ENCODE data around the gene NUP188. TPM values are rescaled to one million over a fixed set of nuclear protein-coding genes. Genes with fewer than 3 reads are reported as not detected.

The NUP188 gene
- total and polyA plus RNA-seq, 10 of the 15 experiments (the other 5 are each of a cell fraction or from before 2014, with no cell fraction given), result 1.4 to 73.7 (median 48.9) TPM

GRCh38 chr9:128972956-128973355 is 25.5 kb downstream of the NUP188 start:
- Histone ChIP-seq H3K9me3 (replicated peaks; ENCODE audit: control insufficient read depth, insufficient read depth, low read length) (no peaks in the 10 kb centered on the region), H4K20me1 (ENCODE audit: control insufficient read depth, insufficient read depth) (no peaks in the 10 kb centered on the region), H3K4me1 (ENCODE audit: control insufficient read depth, insufficient read depth, low read length) (no peaks in the 10 kb centered on the region), H3K9ac (ENCODE audit: control insufficient read depth, insufficient read depth, low read length) (no peak overlapping the region), H3K79me2 (ENCODE audit: control insufficient read depth, insufficient read depth, low read length) (no peaks in the 10 kb centered on the region), H3K27me3 (replicated peaks in 1 of 2; ENCODE audit: control insufficient read depth in 2 of 2, insufficient read depth in 2 of 2, low read length in 1 of 2) (no peaks in the 10 kb centered on the region), H3K27ac (ENCODE audit: control insufficient read depth, insufficient read depth) (no peak overlapping the region), H3K36me3 (ENCODE audit: control insufficient read depth in 2 of 2, insufficient read depth in 2 of 2, low read length in 1 of 2) (peaks cover 11 to 44% of the 10 kb centered on the region in 2 experiments), H2AFZ (ENCODE audit: control insufficient read depth, low read depth, low read length) (no peak overlapping the region), H3K4me2 (ENCODE audit: control insufficient read depth, insufficient read depth) (no peak overlapping the region), H3K4me3 (no peak overlapping the region)
- in situ Hi-C loops (cut with MboI) (no loop called here), intact Hi-C loops (cut with micrococcal nuclease; ENCODE audit: unreplicated experiment) (no loop called here)
- no TSS peak for BruUV-seq (replicated peaks)
- DNase-seq (ENCODE audit: low read depth, low spot score), result no peak
- SMC1A ChIA-PET (ENCODE audit: uncharacterized antibody, unreplicated experiment), result no interaction called here
- ATAC-seq, result no peak
- RAD21 ChIA-PET (ENCODE audit: unreplicated experiment), result no interaction called here
- CTCF ChIA-PET, result no interaction called here
- no peak for FAIRE-seq
- POLR2A ChIA-PET, result no interaction called here
- TF ChIP-seq CEBPB (IDR thresholded peaks at IDR 0.05; ENCODE audit: borderline replicate concordance in 1 of 2, low read depth in 2 of 2, low read length in 2 of 2) (no peak), BRCA1 (IDR thresholded peaks at IDR 0.05; ENCODE audit: low read depth, low read length) (no peak), ELK1 (IDR thresholded peaks at IDR 0.05; ENCODE audit: low read depth, low read length) (no peak), EED (IDR thresholded peaks at IDR 0.05; ENCODE audit: low read depth) (no peak), SREBF1 (IDR thresholded peaks at IDR 0.05; ENCODE audit: low read length) (no peak), SREBF2 (IDR thresholded peaks at IDR 0.05; ENCODE audit: low read length) (no peak), PAX5 (IDR thresholded peaks at IDR 0.05; ENCODE audit: borderline replicate concordance, low read depth, low read length) (no peak)
- 89% methylated on average over 4 of the region's 4 CpGs for WGBS (ENCODE audit: insufficient coverage, insufficient replicate concordance, low lambda C conversion rate, missing lambda C conversion rate)

- FAIRE-seq (no peak), DNase-seq (ENCODE audit: low read depth, low spot score) (no peak), ATAC-seq (no peak)
- Histone ChIP-seq H3K9ac (ENCODE audit: control insufficient read depth, insufficient read depth, low read length) (no peak overlapping the region), H3K79me2 (ENCODE audit: control insufficient read depth, insufficient read depth, low read length) (no peaks in the 10 kb centered on the region), H3K27ac (ENCODE audit: control insufficient read depth, insufficient read depth) (no peak overlapping the region), H3K4me3 (no peak overlapping the region), H3K9me3 (replicated peaks; ENCODE audit: control insufficient read depth, insufficient read depth, low read length) (no peaks in the 10 kb centered on the region), H3K27me3 (replicated peaks in 1 of 2; ENCODE audit: control insufficient read depth in 2 of 2, insufficient read depth in 2 of 2, low read length in 1 of 2) (no peaks in the 10 kb centered on the region), H3K4me1 (ENCODE audit: control insufficient read depth, insufficient read depth, low read length) (no peaks in the 10 kb centered on the region), H4K20me1 (ENCODE audit: control insufficient read depth, insufficient read depth) (no peaks in the 10 kb centered on the region), H3K36me3 (ENCODE audit: control insufficient read depth in 2 of 2, insufficient read depth in 2 of 2, low read length in 1 of 2) (peaks cover 15 to 41% of the 10 kb centered on the region in 2 experiments), H3K4me2 (ENCODE audit: control insufficient read depth, insufficient read depth) (no peak overlapping the region), H2AFZ (ENCODE audit: control insufficient read depth, low read depth, low read length) (no peak overlapping the region)
- intact Hi-C loops (cut with micrococcal nuclease; ENCODE audit: unreplicated experiment), result no loop called here
- in situ Hi-C loops (cut with MboI), result no loop called here
- ChIA-PET RAD21 (ENCODE audit: unreplicated experiment) (no interaction called here), SMC1A (ENCODE audit: uncharacterized antibody, unreplicated experiment) (no interaction called here), CTCF (no interaction called here), POLR2A (no interaction called here)
- whole genome bisulfite sequencing (ENCODE audit: insufficient coverage, insufficient replicate concordance, low lambda C conversion rate, missing lambda C conversion rate), result 80% methylated on average over 3 of the region's 3 CpGs
- BruUV-seq (replicated peaks), result no TSS peak
- TF ChIP-seq MYC (IDR thresholded peaks at IDR 0.05; ENCODE audit: insufficient read depth, insufficient read length, insufficient replicate concordance, low read length, severe bottlenecking), result no peak
- no peak for TF ChIP-seq NRF1 (conservative IDR thresholded peaks at IDR 0.05; ENCODE audit: low read depth, low read length)
- no peak for TF ChIP-seq RCOR1 (conservative IDR thresholded peaks at IDR 0.05; ENCODE audit: low read depth, low read length)
- TF ChIP-seq SIX5 (IDR thresholded peaks at IDR 0.05; ENCODE audit: low read depth, low read length, severe bottlenecking), result no peak
- TF ChIP-seq SMC3 (IDR thresholded peaks at IDR 0.05; ENCODE audit: borderline replicate concordance, low read length), result no peak
- TF ChIP-seq RAD51 (IDR thresholded peaks at IDR 0.05), result no peak
- TF ChIP-seq ATF3 (IDR thresholded peaks at IDR 0.05; ENCODE audit: borderline replicate concordance, extremely low read depth, low read depth, low read length), result no peak
- no peak for TF ChIP-seq IRF3 (IDR thresholded peaks at IDR 0.05)
- no peak for TF ChIP-seq BHLHE40 (IDR thresholded peaks at IDR 0.05; ENCODE audit: borderline replicate concordance in 1 of 2, low read depth in 2 of 2, low read length in 1 of 2)
These were observed 31.6 kb downstream of the NUP188 start for GRCh38 chr9:128979111-128979510.

Data from GM12878 (cell line).